Measurements from ENCODE around the gene ST6GAL1. TPM values are rescaled to one million over a fixed set of nuclear protein-coding genes. Genes with fewer than 3 reads are reported as not detected.

ST6GAL1 gene
- total RNA-seq, 1 experiment from 2014 or later, result 15.6 TPM

DNA sequence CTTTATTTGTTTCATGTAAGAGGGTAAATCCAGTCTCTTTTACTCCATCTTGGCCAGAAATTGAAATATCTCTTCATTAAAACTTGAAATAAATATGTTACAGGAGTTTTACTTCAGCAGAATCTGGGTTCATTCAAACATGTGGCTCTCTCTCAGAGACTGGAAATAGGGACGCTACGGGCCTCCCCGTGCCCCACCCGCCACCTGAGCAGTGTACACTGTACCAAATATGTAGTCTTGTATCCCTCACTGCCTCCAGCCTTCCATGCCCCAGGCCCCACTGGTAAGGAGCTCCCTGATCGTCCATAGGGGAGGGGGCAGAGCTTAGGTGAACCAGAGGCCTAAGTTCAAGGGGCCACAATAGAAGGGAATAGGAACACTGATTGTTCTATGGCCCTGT is 172.9 kb downstream of the ST6GAL1 start:
- H3K27me3 ChIP-seq (ENCODE audit: insufficient read depth, low read length), result no peaks in the 10 kb centered on the region

DNA sequence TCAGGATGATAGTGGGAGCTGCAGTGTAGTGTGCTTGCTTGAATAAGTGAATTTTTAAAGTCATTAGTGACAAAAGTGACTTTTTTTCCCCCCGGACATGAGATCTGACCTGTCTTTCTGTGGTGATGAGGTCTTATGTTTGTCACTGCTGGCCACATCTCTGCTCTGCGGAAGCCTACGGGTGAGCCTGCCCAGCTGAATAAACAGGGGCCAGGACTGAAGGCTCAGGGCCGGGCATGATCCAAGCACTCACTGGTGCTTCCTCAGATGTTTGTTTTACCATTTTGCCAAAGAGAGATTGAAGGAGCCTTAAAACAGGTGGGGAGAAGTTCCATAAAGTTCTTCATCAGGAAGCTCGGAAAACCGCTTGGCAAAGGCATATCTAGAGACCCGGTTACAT is 174.0 kb downstream of the ST6GAL1 start:
- Histone ChIP-seq H3K9me3 (ENCODE audit: control insufficient read depth in 1 of 2, insufficient read depth in 1 of 2, low read depth in 1 of 2, low read length in 2 of 2) (no peaks in the 10 kb centered on the region), H3K27me3 (ENCODE audit: insufficient read depth, low read length) (no peaks in the 10 kb centered on the region), H2AFZ (ENCODE audit: low read depth, low read length, poor library complexity, severe bottlenecking) (no peak overlapping the region), H3K79me2 (ENCODE audit: insufficient read depth, low read length) (no peaks in the 10 kb centered on the region), H3K4me2 (ENCODE audit: low read length) (no peak overlapping the region), H4K20me1 (ENCODE audit: insufficient read depth) (no peaks in the 10 kb centered on the region), H3K9ac (ENCODE audit: low read length) (no peak overlapping the region), H3K36me3 (ENCODE audit: control insufficient read depth in 1 of 2, insufficient read depth in 2 of 2, low read length in 2 of 2) (no peaks in the 10 kb centered on the region), H3K27ac (ENCODE audit: low read depth, low read length) (no peak overlapping the region), H3K9me2 (ENCODE audit: insufficient read depth) (no peaks in the 10 kb centered on the region), H3K4me3 (replicated peaks in 1 of 2; ENCODE audit: low read depth in 1 of 2, low read length in 2 of 2) (no peak overlapping the region), H3K4me1 (ENCODE audit: control insufficient read depth in 1 of 2, insufficient read depth in 2 of 2, low read length in 2 of 2) (peaks cover 6 to 8% of the 10 kb centered on the region in 2 experiments; a peak in 3 of 4 replicates)
- no peak for DNase-seq (ENCODE audit: low read depth, low spot score)
- no TSS peak for BruUV-seq (replicated peaks)
- ChIA-PET RAD21 (ENCODE audit: low non-redundant PET in 1 of 2, low total read pairs in 2 of 2, uncharacterized antibody in 2 of 2, unreplicated experiment in 2 of 2) (no interaction called here), CTCF (no interaction called here), POLR2A (no interaction called here)
- intact Hi-C loops (cut with micrococcal nuclease), result no loop called here
- no peak for ATAC-seq
- TF ChIP-seq, protein P1, sequence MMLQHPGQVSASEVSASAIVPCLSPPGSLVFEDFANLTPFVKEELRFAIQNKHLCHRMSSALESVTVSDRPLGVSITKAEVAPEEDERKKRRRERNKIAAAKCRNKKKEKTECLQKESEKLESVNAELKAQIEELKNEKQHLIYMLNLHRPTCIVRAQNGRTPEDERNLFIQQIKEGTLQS (IDR thresholded peaks at IDR 0.05), result no peak
- TF ChIP-seq, protein P2, sequence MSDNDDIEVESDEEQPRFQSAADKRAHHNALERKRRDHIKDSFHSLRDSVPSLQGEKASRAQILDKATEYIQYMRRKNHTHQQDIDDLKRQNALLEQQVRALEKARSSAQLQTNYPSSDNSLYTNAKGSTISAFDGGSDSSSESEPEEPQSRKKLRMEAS (IDR thresholded peaks at IDR 0.05), result no peak
- TF ChIP-seq, protein P3, sequence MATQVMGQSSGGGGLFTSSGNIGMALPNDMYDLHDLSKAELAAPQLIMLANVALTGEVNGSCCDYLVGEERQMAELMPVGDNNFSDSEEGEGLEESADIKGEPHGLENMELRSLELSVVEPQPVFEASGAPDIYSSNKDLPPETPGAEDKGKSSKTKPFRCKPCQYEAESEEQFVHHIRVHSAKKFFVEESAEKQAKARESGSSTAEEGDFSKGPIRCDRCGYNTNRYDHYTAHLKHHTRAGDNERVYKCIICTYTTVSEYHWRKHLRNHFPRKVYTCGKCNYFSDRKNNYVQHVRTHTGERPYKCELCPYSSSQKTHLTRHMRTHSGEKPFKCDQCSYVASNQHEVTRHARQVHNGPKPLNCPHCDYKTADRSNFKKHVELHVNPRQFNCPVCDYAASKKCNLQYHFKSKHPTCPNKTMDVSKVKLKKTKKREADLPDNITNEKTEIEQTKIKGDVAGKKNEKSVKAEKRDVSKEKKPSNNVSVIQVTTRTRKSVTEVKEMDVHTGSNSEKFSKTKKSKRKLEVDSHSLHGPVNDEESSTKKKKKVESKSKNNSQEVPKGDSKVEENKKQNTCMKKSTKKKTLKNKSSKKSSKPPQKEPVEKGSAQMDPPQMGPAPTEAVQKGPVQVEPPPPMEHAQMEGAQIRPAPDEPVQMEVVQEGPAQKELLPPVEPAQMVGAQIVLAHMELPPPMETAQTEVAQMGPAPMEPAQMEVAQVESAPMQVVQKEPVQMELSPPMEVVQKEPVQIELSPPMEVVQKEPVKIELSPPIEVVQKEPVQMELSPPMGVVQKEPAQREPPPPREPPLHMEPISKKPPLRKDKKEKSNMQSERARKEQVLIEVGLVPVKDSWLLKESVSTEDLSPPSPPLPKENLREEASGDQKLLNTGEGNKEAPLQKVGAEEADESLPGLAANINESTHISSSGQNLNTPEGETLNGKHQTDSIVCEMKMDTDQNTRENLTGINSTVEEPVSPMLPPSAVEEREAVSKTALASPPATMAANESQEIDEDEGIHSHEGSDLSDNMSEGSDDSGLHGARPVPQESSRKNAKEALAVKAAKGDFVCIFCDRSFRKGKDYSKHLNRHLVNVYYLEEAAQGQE (IDR thresholded peaks at IDR 0.05; ENCODE audit: low read depth), result no peak
- TF ChIP-seq SIN3A (IDR thresholded peaks at IDR 0.05; ENCODE audit: low read depth) (no peak), EGR1 (IDR thresholded peaks at IDR 0.05; ENCODE audit: low read depth) (no peak), EZH2 (IDR thresholded peaks at IDR 0.05) (no peak), POLR2AphosphoS5 (IDR thresholded peaks at IDR 0.05; ENCODE audit: low read depth, low read length) (no peak), EZH2phosphoT487 (IDR thresholded peaks at IDR 0.05; ENCODE audit: borderline replicate concordance) (no peak), CEBPB (IDR thresholded peaks at IDR 0.05; ENCODE audit: low read depth) (no peak), FOSL1 (IDR thresholded peaks at IDR 0.05; ENCODE audit: low read depth) (no peak)
- TF ChIP-seq, protein P4, sequence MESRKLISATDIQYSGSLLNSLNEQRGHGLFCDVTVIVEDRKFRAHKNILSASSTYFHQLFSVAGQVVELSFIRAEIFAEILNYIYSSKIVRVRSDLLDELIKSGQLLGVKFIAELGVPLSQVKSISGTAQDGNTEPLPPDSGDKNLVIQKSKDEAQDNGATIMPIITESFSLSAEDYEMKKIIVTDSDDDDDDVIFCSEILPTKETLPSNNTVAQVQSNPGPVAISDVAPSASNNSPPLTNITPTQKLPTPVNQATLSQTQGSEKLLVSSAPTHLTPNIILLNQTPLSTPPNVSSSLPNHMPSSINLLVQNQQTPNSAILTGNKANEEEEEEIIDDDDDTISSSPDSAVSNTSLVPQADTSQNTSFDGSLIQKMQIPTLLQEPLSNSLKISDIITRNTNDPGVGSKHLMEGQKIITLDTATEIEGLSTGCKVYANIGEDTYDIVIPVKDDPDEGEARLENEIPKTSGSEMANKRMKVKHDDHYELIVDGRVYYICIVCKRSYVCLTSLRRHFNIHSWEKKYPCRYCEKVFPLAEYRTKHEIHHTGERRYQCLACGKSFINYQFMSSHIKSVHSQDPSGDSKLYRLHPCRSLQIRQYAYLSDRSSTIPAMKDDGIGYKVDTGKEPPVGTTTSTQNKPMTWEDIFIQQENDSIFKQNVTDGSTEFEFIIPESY (IDR thresholded peaks at IDR 0.05; ENCODE audit: extremely low read depth, insufficient replicate concordance, low read length), result no peak

More for the DNA sequence above, 172.9 kb downstream of the ST6GAL1 start:
- peaks cover 6 to 8% of the 10 kb centered on the region in 2 experiments; a peak in 3 of 4 replicates for H3K4me1 ChIP-seq (ENCODE audit: control insufficient read depth in 1 of 2, insufficient read depth in 2 of 2, low read length in 2 of 2)
- H3K4me3 ChIP-seq (replicated peaks in 1 of 2; ENCODE audit: low read depth in 1 of 2, low read length in 2 of 2), result no peak overlapping the region
- H3K36me3 ChIP-seq (ENCODE audit: control insufficient read depth in 1 of 2, insufficient read depth in 2 of 2, low read length in 2 of 2), result no peaks in the 10 kb centered on the region
- no peak for DNase-seq (ENCODE audit: low read depth, low spot score)
- no peak overlapping the region for H3K9ac ChIP-seq (ENCODE audit: low read length)
- ChIA-PET RAD21 (ENCODE audit: low non-redundant PET in 1 of 2, low total read pairs in 2 of 2, uncharacterized antibody in 2 of 2, unreplicated experiment in 2 of 2) (no interaction called here), CTCF (interaction anchor here (1.5 to 1.9 kb wide), 2 partner anchors 62 to 254 kb away, joined by 3 to 4 read pairs; no protein-coding TSS in a partner anchor), POLR2A (interaction anchor here (0.5 kb wide), 1 partner anchor 142 kb away, joined by 3 read pairs; no protein-coding TSS in a partner anchor)
- ATAC-seq, result no peak
- H3K79me2 ChIP-seq (ENCODE audit: insufficient read depth, low read length), result no peaks in the 10 kb centered on the region
- no peak for TF ChIP-seq SRF (IDR thresholded peaks at IDR 0.05; ENCODE audit: low read depth)
- TF ChIP-seq POLR2AphosphoS5 (IDR thresholded peaks at IDR 0.05; ENCODE audit: low read depth, low read length), result no peak
- intact Hi-C loops (cut with micrococcal nuclease), result no loop called here
- no peak overlapping the region for H3K27ac ChIP-seq (ENCODE audit: low read depth, low read length)
- no TSS peak for BruUV-seq (replicated peaks)
- H3K9me3 ChIP-seq (ENCODE audit: control insufficient read depth in 1 of 2, insufficient read depth in 1 of 2, low read depth in 1 of 2, low read length in 2 of 2), result no peaks in the 10 kb centered on the region
- H3K9me2 ChIP-seq (ENCODE audit: insufficient read depth), result no peaks in the 10 kb centered on the region
- no peak overlapping the region for H2AFZ ChIP-seq (ENCODE audit: low read depth, low read length, poor library complexity, severe bottlenecking)
- no peaks in the 10 kb centered on the region for H4K20me1 ChIP-seq (ENCODE audit: insufficient read depth)
- no peak overlapping the region for H3K4me2 ChIP-seq (ENCODE audit: low read length)

All from HCT116 (cell line).